Gastrocnemius medialis (tissue), 4 donors: ENCODE measurements around the gene CSN2.

Experiments used
- POLR2A ChIP-seq, 2 donors: fragments of 450-650 bp; IDR thresholded peaks; one replicate each; pipeline ENCODE4 v1.6.1; 2017; ENCODE audit warnings: antibody characterized with exemption in 2 of 2, mild to moderate bottlenecking in 2 of 2, moderate library complexity in 2 of 2
- TF ChIP-seq, protein P1 (sequence below), 5 experiments: fragments of 450-650 bp in 3 of 5; fragments of 200-600 bp in 2 of 5; sonication (generic) in 2 of 5; IDR thresholded peaks in 4 of 5; conservative IDR thresholded peaks in 1 of 5; 1 replicate in 4 of 5; 2 replicates in 1 of 5; pipeline ENCODE4 v1.5.1; 2016 to 2019; ENCODE audit warnings: antibody characterized with exemption in 5 of 5, mild to moderate bottlenecking in 3 of 5, moderate library complexity in 3 of 5

DNA sequence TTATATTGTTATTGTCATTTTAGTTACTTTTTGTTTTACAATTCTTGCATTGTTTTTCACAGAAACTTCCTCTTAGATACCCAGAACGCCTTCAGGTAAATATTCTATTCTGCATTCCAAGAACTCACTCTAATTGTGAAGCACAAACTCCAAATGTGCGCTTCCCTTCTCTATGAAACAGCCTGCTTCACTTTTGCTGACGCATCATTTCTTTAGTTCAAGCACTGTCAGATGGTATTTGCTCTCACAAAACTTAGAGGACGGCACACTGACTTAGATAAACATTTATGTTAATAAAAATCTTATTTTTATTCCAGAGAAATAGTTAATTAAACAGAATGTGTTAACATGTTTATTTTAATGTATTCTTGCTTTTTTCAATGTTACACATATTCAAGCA lies 31.4 kb downstream of the CSN2 start:
- TF ChIP-seq, protein P1, sequence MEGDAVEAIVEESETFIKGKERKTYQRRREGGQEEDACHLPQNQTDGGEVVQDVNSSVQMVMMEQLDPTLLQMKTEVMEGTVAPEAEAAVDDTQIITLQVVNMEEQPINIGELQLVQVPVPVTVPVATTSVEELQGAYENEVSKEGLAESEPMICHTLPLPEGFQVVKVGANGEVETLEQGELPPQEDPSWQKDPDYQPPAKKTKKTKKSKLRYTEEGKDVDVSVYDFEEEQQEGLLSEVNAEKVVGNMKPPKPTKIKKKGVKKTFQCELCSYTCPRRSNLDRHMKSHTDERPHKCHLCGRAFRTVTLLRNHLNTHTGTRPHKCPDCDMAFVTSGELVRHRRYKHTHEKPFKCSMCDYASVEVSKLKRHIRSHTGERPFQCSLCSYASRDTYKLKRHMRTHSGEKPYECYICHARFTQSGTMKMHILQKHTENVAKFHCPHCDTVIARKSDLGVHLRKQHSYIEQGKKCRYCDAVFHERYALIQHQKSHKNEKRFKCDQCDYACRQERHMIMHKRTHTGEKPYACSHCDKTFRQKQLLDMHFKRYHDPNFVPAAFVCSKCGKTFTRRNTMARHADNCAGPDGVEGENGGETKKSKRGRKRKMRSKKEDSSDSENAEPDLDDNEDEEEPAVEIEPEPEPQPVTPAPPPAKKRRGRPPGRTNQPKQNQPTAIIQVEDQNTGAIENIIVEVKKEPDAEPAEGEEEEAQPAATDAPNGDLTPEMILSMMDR (IDR thresholded peaks at IDR 0.05 in 4 of 5, conservative IDR thresholded peaks at IDR 0.05 in 1 of 5), result no peak
- no peak for TF ChIP-seq POLR2A (IDR thresholded peaks at IDR 0.05)
